Activated CD4-positive, alpha-beta memory T cell treated with anti-CD3 and anti-CD28 coated beads for 36 hours (primary cell): ENCODE measurements around the gene SLK. TPM values are rescaled to one million over a fixed set of nuclear protein-coding genes. Genes with fewer than 3 reads are reported as not detected.

ENCODE experiments used
- CTCF ChIA-PET: fragments of 350-600 bp; sonication (Branson Sonifier 250); formaldehyde crosslinking; loops from one replicate; lab custom pipeline; 2021; ENCODE audit warnings: antibody characterized with exemption, inconsistent platforms; lab: Charles Lee
- POLR2A ChIA-PET: fragments of 350-600 bp; sonication (Branson Sonifier 250); formaldehyde crosslinking; loops from one replicate; lab custom pipeline; 2021; ENCODE audit warnings: antibody characterized with exemption; lab: Charles Lee
- DNase-seq: peaks from one replicate; pipeline ENCODE4 v3.0.0-alpha.2; 2020
- H3K27ac Mint-ChIP-seq: one replicate; pipeline ENCODE4 v1.8.0; 2021; ENCODE audit warnings: mixed read lengths
- H3K27me3 Mint-ChIP-seq: one replicate; pipeline ENCODE4 v1.8.0; 2021; ENCODE audit warnings: mixed read lengths
- H3K36me3 Mint-ChIP-seq: one replicate; pipeline ENCODE4 v1.8.0; 2021; ENCODE audit warnings: mixed read lengths
- H3K4me1 Mint-ChIP-seq: one replicate; pipeline ENCODE4 v1.8.0; 2021; ENCODE audit warnings: low read depth, mixed read lengths
- H3K4me3 Mint-ChIP-seq: one replicate; pipeline ENCODE4 v1.8.0; 2021; ENCODE audit warnings: mild to moderate bottlenecking, mixed read lengths
- H3K9me3 Mint-ChIP-seq: one replicate; pipeline ENCODE4 v1.8.0; 2021; ENCODE audit warnings: mixed read lengths
- intact Hi-C: fragments of 100-400 bp; cut with micrococcal nuclease; formaldehyde crosslinking; loops from one replicate; pipeline ENCODE4 v1.15.1; 2023
- total RNA-seq, 2 experiments: library from RNA; stranded (reverse); gene quantifications; one replicate each; pipeline ENCODE4 v1.2.3, GENCODE V29; 2021

Gene SLK
- total RNA-seq, result 10 to 100 TPM; 26.1 to 27.7 TPM

GRCh38 chr10:103966671-103967447 is at the start of gene SLK:
SLK (plus strand) TSS chr10:103967140; CDS start chr10:103967746, 606 bp downstream.
- ChIA-PET POLR2A (interaction anchor here (1.4 to 2.3 kb wide), 3 partner anchors 16 to 155 kb away, joined by 4 to 15 read pairs (median 5); partner anchors contain the start of gene SFR1), CTCF (interaction anchor here (1.4 kb wide), 1 partner anchor 155 kb away, joined by 9 read pairs; the partner anchor contains the start of gene SFR1)
- intact Hi-C loops, result loop anchor here (1.0 to 2.0 kb wide), 5 partner anchors 16 to 302 kb away; partner anchors contain the start of genes GSTO2 and STN1
- Mint-ChIP-seq H3K27me3 (no peaks in the 10 kb centered on the region), H3K27ac (peak within 1 kb of the TSS; percentile 92), H3K9me3 (no peaks in the 10 kb centered on the region), H3K4me1 (peaks cover 33% of the 10 kb centered on the region), H3K36me3 (peaks cover 5% of the 10 kb centered on the region), H3K4me3 (peak within 1 kb of the TSS; percentile 94)
- peak; percentile 86 for DNase-seq

- Mint-ChIP-seq H3K4me1 (peaks cover 37% of the 10 kb centered on the region), H3K4me3 (peak overlapping the region; percentile 98), H3K27me3 (no peaks in the 10 kb centered on the region), H3K36me3 (peaks cover 32% of the 10 kb centered on the region), H3K27ac (peak overlapping the region; percentile 98), H3K9me3 (peaks cover 10% of the 10 kb centered on the region)
- ChIA-PET POLR2A (interaction anchor here (0.6 to 2.1 kb wide), 4 partner anchors 11 to 204 kb away, joined by 3 to 8 read pairs (median 3); partner anchors contain the start of gene SFR1), CTCF (interaction anchor here (0.7 to 1.7 kb wide), 3 partner anchors 8 to 29 kb away, joined by 3 to 4 read pairs (median 4); no protein-coding TSS in a partner anchor)
- DNase-seq, result peak; percentile 54
- intact Hi-C loops, result loop anchor here (1.0 to 5.0 kb wide), 7 partner anchors 9 to 435 kb away; partner anchors contain the start of genes CFAP58, GSTO2, ITPRIP and SLK
These were observed 49.5 kb upstream of the SLK start for GRCh38 chr10:103917302-103918052.

- Mint-ChIP-seq H3K4me1 (peaks cover 29% of the 10 kb centered on the region), H3K27me3 (no peaks in the 10 kb centered on the region), H3K27ac (peak within 1 kb of the TSS; percentile 98), H3K36me3 (peaks cover 26% of the 10 kb centered on the region), H3K4me3 (peak within 1 kb of the TSS; percentile 98), H3K9me3 (peaks cover 10% of the 10 kb centered on the region)
- peak; percentile 98 for DNase-seq
- POLR2A ChIA-PET, result interaction anchor here (0.6 to 2.1 kb wide), 2 partner anchors 12 to 203 kb away, joined by 3 to 8 read pairs; partner anchors contain the start of gene SFR1
- intact Hi-C loops, result loop anchor here (1.0 to 5.0 kb wide), 7 partner anchors 10 to 434 kb away; partner anchors contain the start of genes CFAP58, GSTO2, ITPRIP and SLK
- CTCF ChIA-PET, result interaction anchor here (0.7 to 1.7 kb wide), 4 partner anchors 9 to 30 kb away, joined by 3 to 4 read pairs (median 3); no protein-coding TSS in a partner anchor
These were observed 48.7 kb upstream of the SLK start, which contains the start of gene STN1 for GRCh38 chr10:103918053-103918846. STN1 (minus strand) TSS chr10:103918184; CDS start chr10:103917594, 590 bp downstream.

GRCh38 chr10:103919648-103920025 is 47.3 kb upstream of the SLK start:
- DNase-seq, result no peak
- Mint-ChIP-seq H3K4me1 (peaks cover 21% of the 10 kb centered on the region), H3K4me3 (no peak overlapping the region), H3K27me3 (no peaks in the 10 kb centered on the region), H3K9me3 (peaks cover 8% of the 10 kb centered on the region), H3K36me3 (peaks cover 23% of the 10 kb centered on the region), H3K27ac (no peak overlapping the region)
- POLR2A ChIA-PET, result no interaction called here
- CTCF ChIA-PET, result no interaction called here
- intact Hi-C loops, result loop anchor here (2.0 to 5.0 kb wide), 5 partner anchors 32 to 433 kb away; partner anchors contain the start of genes CFAP58 and ITPRIP

GRCh38 chr10:103921248-103921647 is 45.7 kb upstream of the SLK start:
- no peak for DNase-seq
- Mint-ChIP-seq H3K27me3 (no peaks in the 10 kb centered on the region), H3K4me3 (no peak overlapping the region), H3K27ac (no peak overlapping the region), H3K9me3 (no peaks in the 10 kb centered on the region), H3K36me3 (peaks cover 8% of the 10 kb centered on the region), H3K4me1 (peaks cover 8% of the 10 kb centered on the region)
- intact Hi-C loops, result loop anchor here (5.0 kb wide), 1 partner anchor 34 kb away; no protein-coding TSS in a partner anchor
- POLR2A ChIA-PET, result interaction anchor here (0.7 to 1.2 kb wide), 2 partner anchors 27 to 201 kb away, joined by 3 to 4 read pairs; partner anchors contain the start of gene SFR1
- CTCF ChIA-PET, result interaction anchor here (1.1 to 1.9 kb wide), 5 partner anchors 31 to 200 kb away, joined by 4 to 11 read pairs (median 5); partner anchors contain the start of gene SFR1

- H3K9me3 Mint-ChIP-seq, result no peaks in the 10 kb centered on the region
- peak; percentile 59 for DNase-seq
- H3K27me3 Mint-ChIP-seq, result no peaks in the 10 kb centered on the region
- H3K4me1 Mint-ChIP-seq, result peaks cover 8% of the 10 kb centered on the region
- H3K4me3 Mint-ChIP-seq, result no peak overlapping the region
- POLR2A ChIA-PET, result interaction anchor here (0.7 to 1.2 kb wide), 2 partner anchors 27 to 200 kb away, joined by 3 to 4 read pairs; partner anchors contain the start of gene SFR1
- CTCF ChIA-PET, result interaction anchor here (1.0 to 1.9 kb wide), 6 partner anchors 32 to 209 kb away, joined by 3 to 11 read pairs (median 4); partner anchors contain the start of gene SFR1
- intact Hi-C loops, result loop anchor here (5.0 kb wide), 1 partner anchor 34 kb away; no protein-coding TSS in a partner anchor
- peaks cover 6% of the 10 kb centered on the region for H3K36me3 Mint-ChIP-seq
- H3K27ac Mint-ChIP-seq, result no peak overlapping the region
These were observed 45.2 kb upstream of the SLK start for GRCh38 chr10:103921750-103922195.

- H3K27ac Mint-ChIP-seq, result no peak overlapping the region
- H3K27me3 Mint-ChIP-seq, result no peaks in the 10 kb centered on the region
- CTCF ChIA-PET, result interaction anchor here (0.7 to 1.9 kb wide), 3 partner anchors 35 to 210 kb away, joined by 3 to 11 read pairs (median 3); no protein-coding TSS in a partner anchor
- POLR2A ChIA-PET, result no interaction called here
- DNase-seq, result no peak
- H3K36me3 Mint-ChIP-seq, result peaks cover 2% of the 10 kb centered on the region
- H3K4me3 Mint-ChIP-seq, result no peak overlapping the region
- intact Hi-C loops, result loop anchor here (5.0 kb wide), 1 partner anchor 35 kb away; no protein-coding TSS in a partner anchor
- H3K4me1 Mint-ChIP-seq, result peaks cover 8% of the 10 kb centered on the region
- no peaks in the 10 kb centered on the region for H3K9me3 Mint-ChIP-seq
These were observed 44.3 kb upstream of the SLK start for GRCh38 chr10:103922659-103923058.

GRCh38 chr10:103923502-103923901 is 43.4 kb upstream of the SLK start:
- intact Hi-C loops, result loop anchor here (5.0 kb wide), 1 partner anchor 36 kb away; no protein-coding TSS in a partner anchor
- H3K4me1 Mint-ChIP-seq, result peaks cover 7% of the 10 kb centered on the region
- no peaks in the 10 kb centered on the region for H3K27me3 Mint-ChIP-seq
- DNase-seq, result no peak
- H3K36me3 Mint-ChIP-seq, result no peaks in the 10 kb centered on the region
- H3K4me3 Mint-ChIP-seq, result no peak overlapping the region
- CTCF ChIA-PET, result no interaction called here
- POLR2A ChIA-PET, result no interaction called here
- H3K27ac Mint-ChIP-seq, result no peak overlapping the region
- H3K9me3 Mint-ChIP-seq, result no peaks in the 10 kb centered on the region

- H3K27ac Mint-ChIP-seq, result no peak overlapping the region
- intact Hi-C loops, result no loop called here
- no peak overlapping the region for H3K4me3 Mint-ChIP-seq
- no peak for DNase-seq
- no peaks in the 10 kb centered on the region for H3K9me3 Mint-ChIP-seq
- no peaks in the 10 kb centered on the region for H3K27me3 Mint-ChIP-seq
- H3K4me1 Mint-ChIP-seq, result no peaks in the 10 kb centered on the region
- H3K36me3 Mint-ChIP-seq, result no peaks in the 10 kb centered on the region
- ChIA-PET CTCF (no interaction called here), POLR2A (no interaction called here)
These were observed 41.3 kb upstream of the SLK start for GRCh38 chr10:103925591-103925990.

- Mint-ChIP-seq H3K27ac (no peak overlapping the region), H3K4me1 (no peaks in the 10 kb centered on the region), H3K9me3 (no peaks in the 10 kb centered on the region), H3K36me3 (no peaks in the 10 kb centered on the region), H3K27me3 (no peaks in the 10 kb centered on the region), H3K4me3 (no peak overlapping the region)
- no peak for DNase-seq
- ChIA-PET POLR2A (no interaction called here), CTCF (interaction anchor here (1.3 kb wide), 1 partner anchor 19 kb away, joined by 4 read pairs; no protein-coding TSS in a partner anchor)
- intact Hi-C loops, result no loop called here
These were observed 40.1 kb upstream of the SLK start for GRCh38 chr10:103926722-103927319.
